ENCODE measurements around the gene MAD1L1. TPM values are rescaled to one million over a fixed set of nuclear protein-coding genes. Genes with fewer than 3 reads are reported as not detected.

The MAD1L1 gene
- total RNA-seq, 2 donors from 2014 or later = 18.9 to 24.9 TPM

GRCh38 chr7:2055956-2056355 lies 176.8 kb downstream of the MAD1L1 start:
- intact Hi-C loops (cut with DNase I) = no loop called here

GRCh38 chr7:2054927-2055326 lies 177.8 kb downstream of the MAD1L1 start:
- intact Hi-C loops (cut with DNase I) = no loop called here
- no peak for ATAC-seq
- DNase-seq = no peak

More at GRCh38 chr7:2055956-2056355, 176.8 kb downstream of the MAD1L1 start:
- ATAC-seq (no peak), DNase-seq (no peak)

- ATAC-seq = no peak
- intact Hi-C loops (cut with DNase I) = no loop called here
These were observed 179.3 kb downstream of the MAD1L1 start for GRCh38 chr7:2053395-2053794.

GRCh38 chr7:2052657-2053048 lies 180.1 kb downstream of the MAD1L1 start:
- DNase-seq (no peak), ATAC-seq (peak; percentile 8 to 52)

More at GRCh38 chr7:2053395-2053794, 179.3 kb downstream of the MAD1L1 start:
- no peak for DNase-seq

GRCh38 chr7:2051707-2052656 lies 180.8 kb downstream of the MAD1L1 start:
- peak; percentile 42 to 51 for ATAC-seq
- intact Hi-C loops (cut with DNase I) = no loop called here
- no peak for DNase-seq

More at GRCh38 chr7:2052657-2053048, 180.1 kb downstream of the MAD1L1 start:
- intact Hi-C loops (cut with DNase I) = no loop called here

- no peak for ATAC-seq
- no peak for DNase-seq
- intact Hi-C loops (cut with DNase I) = no loop called here
These were observed 182.3 kb downstream of the MAD1L1 start for GRCh38 chr7:2050511-2050866.

- intact Hi-C loops (cut with DNase I) = no loop called here
- ATAC-seq (no peak), DNase-seq (peak; percentile 8)
These were observed 182.8 kb downstream of the MAD1L1 start for GRCh38 chr7:2049782-2050510.

- DNase-seq (peak; percentile 7), ATAC-seq (no peak)
- intact Hi-C loops (cut with DNase I) = no loop called here
These were observed 183.5 kb downstream of the MAD1L1 start for GRCh38 chr7:2049111-2049781.

GRCh38 chr7:2048531-2048930 lies 184.2 kb downstream of the MAD1L1 start:
- ATAC-seq (no peak), DNase-seq (peak; percentile 23)
- intact Hi-C loops (cut with DNase I) = no loop called here

GRCh38 chr7:2048006-2048405 lies 184.7 kb downstream of the MAD1L1 start:
- no peak for ATAC-seq
- intact Hi-C loops (cut with DNase I) = no loop called here
- peak; percentile 0 for DNase-seq

GRCh38 chr7:2046581-2047565 lies 185.9 kb downstream of the MAD1L1 start:
- DNase-seq (peak; percentile 6), ATAC-seq (no peak)
- intact Hi-C loops (cut with DNase I) = no loop called here

- ATAC-seq = no peak
- intact Hi-C loops (cut with DNase I) = no loop called here
- DNase-seq = peak; percentile 9
These were observed 187.0 kb downstream of the MAD1L1 start for GRCh38 chr7:2045559-2046405.

- peak; percentile 6 for DNase-seq
- intact Hi-C loops (cut with DNase I) = no loop called here
- ATAC-seq = no peak
These were observed 187.8 kb downstream of the MAD1L1 start for GRCh38 chr7:2044883-2045471.

GRCh38 chr7:2044311-2044882 lies 188.3 kb downstream of the MAD1L1 start:
- no peak for DNase-seq
- intact Hi-C loops (cut with DNase I) = no loop called here
- no peak for ATAC-seq

- intact Hi-C loops (cut with DNase I) = no loop called here
- ATAC-seq (no peak), DNase-seq (no peak)
These were observed 189.3 kb downstream of the MAD1L1 start for GRCh38 chr7:2043316-2044039.

GRCh38 chr7:2042650-2043049 lies 190.1 kb downstream of the MAD1L1 start:
- DNase-seq = no peak
- ATAC-seq = no peak
- intact Hi-C loops (cut with DNase I) = no loop called here
